A549 treated with CORT108297 at 1 μM for 4 hours (cell line): ENCODE results near the gene CDH16. TPM values are rescaled to one million over a fixed set of nuclear protein-coding genes. Genes with fewer than 3 reads are reported as not detected.

Experiments used
- total RNA-seq: library from RNA; stranded (reverse); fragments of 200-300 nt; extraction: Qiagen RNA extraction; gene quantifications from 5 replicates; pipeline ENCODE4 v1.2.3, GENCODE V29; 2022

The CDH16 gene, protein sequence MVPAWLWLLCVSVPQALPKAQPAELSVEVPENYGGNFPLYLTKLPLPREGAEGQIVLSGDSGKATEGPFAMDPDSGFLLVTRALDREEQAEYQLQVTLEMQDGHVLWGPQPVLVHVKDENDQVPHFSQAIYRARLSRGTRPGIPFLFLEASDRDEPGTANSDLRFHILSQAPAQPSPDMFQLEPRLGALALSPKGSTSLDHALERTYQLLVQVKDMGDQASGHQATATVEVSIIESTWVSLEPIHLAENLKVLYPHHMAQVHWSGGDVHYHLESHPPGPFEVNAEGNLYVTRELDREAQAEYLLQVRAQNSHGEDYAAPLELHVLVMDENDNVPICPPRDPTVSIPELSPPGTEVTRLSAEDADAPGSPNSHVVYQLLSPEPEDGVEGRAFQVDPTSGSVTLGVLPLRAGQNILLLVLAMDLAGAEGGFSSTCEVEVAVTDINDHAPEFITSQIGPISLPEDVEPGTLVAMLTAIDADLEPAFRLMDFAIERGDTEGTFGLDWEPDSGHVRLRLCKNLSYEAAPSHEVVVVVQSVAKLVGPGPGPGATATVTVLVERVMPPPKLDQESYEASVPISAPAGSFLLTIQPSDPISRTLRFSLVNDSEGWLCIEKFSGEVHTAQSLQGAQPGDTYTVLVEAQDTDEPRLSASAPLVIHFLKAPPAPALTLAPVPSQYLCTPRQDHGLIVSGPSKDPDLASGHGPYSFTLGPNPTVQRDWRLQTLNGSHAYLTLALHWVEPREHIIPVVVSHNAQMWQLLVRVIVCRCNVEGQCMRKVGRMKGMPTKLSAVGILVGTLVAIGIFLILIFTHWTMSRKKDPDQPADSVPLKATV
- total RNA-seq: 0.36 to 0.50 TPM (median 0.39 TPM) in 5 replicates

DNA sequence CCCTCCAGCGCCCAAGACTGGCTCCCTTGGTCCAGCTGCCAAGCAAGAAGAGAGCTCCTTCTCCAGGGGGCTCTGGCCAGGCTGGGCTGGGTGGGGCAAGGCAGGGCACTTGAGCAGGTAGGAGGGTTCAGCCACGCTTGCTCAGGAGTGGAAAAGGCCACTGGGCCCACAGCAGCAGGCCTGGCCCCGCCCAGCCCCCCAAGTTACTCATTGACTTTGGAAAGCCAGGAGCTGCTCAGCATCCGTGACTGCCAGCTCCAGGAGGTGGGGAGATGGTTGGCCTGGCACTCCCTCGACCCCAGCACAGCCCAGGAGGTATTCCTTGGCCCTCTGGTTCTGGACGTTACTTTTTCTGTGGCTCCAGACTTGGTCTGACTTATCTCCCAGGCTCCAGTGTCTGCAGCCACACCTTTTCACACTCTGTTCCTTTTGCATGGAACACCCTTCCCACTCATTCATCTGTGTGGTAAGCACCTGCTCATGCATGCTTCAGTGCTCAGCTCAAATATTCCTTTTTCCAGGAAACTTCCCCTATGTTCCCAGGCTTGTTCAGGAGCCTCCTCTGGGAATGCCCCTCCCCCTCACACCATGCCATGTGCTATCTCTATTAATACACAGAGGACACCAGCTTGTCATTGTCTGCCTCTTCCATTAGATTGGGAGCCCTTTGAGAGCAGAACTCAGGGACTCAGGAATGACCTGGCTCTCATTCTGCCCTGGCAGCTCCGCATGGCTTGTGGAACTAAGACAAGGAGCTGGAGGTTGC lies at the start of gene CDH16:
Gene CDH16 (minus strand): TSS at position 83 of the 766 bp plus-strand sequence. CDS start 820 bp downstream, outside the sequence.

DNA sequence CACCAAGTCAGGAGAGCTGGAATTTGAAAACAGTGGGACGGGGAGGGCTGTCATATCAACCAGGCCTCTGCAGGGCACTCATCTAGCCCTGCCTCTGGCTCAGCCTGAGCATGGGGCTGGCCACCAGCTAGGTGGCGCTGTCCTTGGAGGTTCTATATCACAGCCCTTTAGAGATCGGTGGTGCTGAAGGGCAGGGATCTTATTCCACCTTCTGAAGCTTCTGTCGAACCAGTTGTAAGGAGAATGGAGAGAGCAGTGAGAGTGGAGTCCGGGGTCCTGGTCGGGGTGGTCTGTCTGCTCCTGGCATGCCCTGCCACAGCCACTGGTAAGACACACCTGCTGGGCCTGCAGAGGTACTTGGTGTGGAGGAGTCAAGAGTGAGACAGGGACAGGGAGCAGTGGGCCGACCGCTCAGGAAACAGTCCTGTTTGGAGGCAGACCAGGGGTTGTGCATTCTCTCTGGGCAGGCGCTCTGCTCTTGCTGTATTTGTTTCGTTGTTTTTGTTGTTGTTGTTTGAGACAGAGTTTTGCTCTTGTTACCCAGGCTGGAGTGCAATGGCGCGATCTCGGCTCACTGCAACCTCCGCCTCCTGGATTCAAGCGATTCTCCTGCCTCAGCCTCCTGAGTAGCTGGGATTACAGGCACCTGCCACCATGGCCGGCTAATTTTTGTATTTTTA lies 42.5 kb upstream of the CDH16 start, which contains the start of gene CES3:
Gene CES3 (plus strand): TSS at position 202 of the 680 bp plus-strand sequence. CDS start 42 bp downstream, at position 244.

DNA sequence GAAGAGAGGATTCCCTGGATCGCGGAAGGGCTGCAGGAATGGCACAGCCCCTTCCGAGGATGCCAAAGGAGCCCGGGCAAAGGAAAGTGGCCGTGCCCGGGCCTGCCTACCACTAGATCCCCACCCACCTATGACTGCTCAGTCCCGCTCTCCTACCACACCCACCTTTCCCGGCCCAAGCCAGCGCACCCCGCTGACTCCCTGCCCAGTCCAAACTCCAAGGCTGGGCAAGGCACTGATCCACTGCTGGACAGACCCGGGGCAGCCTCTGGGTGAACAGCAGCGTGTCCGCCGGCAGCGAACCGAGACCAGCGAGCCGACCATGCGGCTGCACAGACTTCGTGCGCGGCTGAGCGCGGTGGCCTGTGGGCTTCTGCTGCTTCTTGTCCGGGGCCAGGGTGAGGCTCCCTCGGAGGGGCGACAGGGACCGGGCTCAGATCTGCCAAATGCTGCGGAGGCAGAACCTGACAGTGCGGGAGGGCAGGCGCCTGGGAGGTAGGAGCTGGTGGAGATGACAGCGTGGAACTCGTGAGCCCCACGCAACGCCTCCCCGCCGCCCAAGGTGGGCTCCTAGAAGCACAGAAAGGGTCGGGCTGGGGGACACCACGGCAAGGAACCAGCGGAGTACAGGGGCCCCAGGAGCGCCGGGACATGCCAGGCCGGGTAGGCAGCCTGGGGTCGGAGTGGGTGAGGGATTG lies 16.8 kb upstream of the CDH16 start, which contains the start of gene CES2:
Gene CES2 (plus strand): TSS at position 203 of the 698 bp plus-strand sequence. CDS start 120 bp downstream, at position 323.

DNA sequence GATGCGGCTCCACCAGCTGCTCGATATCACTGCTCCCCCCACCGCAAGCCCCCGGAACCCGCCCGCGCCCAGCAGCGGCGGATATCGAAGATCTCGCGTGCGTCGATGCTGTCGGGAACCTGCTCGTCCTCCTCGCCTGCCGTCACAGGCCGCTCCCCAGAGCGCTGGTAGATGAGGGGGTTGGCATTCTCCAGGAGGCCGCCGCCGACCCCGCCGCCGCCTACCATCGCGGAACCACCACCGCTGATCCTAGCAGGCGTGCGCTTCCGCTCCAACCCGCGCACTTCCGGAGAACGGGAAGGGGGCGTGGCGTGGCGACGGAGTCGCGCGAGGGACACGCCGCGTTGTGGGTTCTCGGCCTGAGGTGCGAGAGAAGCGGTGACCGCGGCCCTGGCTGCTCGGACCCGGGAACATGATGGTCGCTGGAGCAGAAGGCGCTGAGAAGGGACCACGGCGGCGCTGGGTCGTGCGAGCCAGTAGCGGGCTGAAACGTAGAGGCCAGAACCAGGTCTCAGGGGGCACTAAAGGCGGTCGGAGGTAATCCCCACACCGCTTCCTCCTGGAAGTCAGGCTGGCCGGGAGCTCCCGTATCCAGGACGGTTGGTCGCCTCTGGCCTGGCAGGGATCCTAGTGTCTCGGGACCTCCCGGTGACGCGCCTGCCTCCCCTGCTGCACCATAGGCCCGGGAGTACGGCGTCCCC lies 15.6 kb upstream of the CDH16 start, which contains the start of gene CIAO2B:
Gene CIAO2B (minus strand): TSS at position 265 of the 701 bp plus-strand sequence. CDS start 38 bp downstream, at position 227.

DNA sequence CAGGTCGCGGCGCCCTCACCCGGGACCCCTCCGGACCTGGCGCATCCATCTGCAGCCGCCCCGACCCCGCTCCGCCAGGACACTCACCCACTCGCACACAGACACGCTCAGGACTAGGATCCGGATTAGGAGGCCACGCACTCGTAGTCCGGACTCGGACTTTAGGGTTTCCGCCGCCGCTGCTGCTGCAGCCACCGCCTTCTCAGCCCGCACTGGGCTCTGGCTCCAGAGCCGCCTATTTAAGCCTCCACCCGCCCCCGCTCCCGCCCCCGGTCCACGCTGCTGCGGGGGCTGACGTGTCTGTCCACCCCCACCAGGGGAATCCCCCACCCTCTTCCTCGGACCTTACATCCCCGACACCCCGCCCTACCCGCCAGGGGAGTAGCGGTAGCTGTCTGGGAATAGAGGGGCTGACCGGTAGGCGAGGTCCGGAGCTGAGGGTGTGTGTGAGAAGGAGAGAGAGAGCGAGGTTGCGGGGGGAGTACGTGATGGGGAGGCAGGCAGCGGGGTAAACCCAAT lies 6.7 kb upstream of the CDH16 start, which contains the start of gene RRAD:
Gene RRAD (minus strand): TSS at position 214 of the 519 bp plus-strand sequence. CDS start 356 bp downstream, outside the sequence.

DNA sequence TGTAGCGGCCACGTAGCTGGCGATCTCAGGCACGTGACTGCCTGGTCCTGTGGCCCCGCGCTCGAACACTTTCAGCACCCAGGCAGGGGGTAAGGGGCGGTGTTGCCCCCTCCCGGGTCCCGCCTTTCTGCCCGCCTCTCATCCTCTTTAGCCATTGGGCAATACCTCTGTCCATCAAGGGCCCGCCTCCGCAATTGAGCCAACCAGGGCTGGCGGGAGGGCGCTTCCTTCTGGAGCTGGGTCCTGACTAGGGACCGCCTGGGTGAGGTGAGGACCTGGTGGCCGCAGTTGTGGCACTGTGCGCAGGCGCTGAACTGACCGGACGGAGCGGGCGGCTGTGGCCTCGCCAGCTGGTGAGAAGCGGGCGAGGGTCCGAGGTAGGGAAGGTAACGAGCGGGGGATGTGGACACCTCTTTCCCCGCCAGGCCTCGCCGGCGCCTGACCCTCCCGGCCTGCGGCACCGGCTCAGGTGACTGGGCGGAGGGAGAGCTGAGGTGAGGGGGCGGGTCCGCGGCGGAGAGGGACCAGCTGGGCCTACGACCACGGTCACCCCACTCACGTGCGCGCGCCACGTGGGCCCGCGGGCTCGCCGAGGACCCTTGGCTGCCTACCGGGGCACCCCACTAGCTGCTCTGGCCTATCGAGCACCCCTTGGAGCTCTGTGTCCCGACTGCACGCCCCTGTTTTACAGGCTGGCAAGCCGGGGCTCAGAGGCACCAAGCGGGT lies 38.2 kb downstream of the CDH16 start, which contains the start of gene PDP2:
Gene PDP2 (plus strand): TSS at position 228 of the 726 bp plus-strand sequence. CDS start 3,770 bp downstream, outside the sequence.

Other genes with a start within 250 kb of the CDH16 start
- gene CMTM4, start 222.1 kb downstream of the CDH16 start, total RNA-seq: 20.9 to 38.7 TPM (median 31.5 TPM) in 5 replicates
- 40.4 to 60.5 TPM (median 52.6 TPM) in 5 replicates for gene DYNC1LI2, start 167.3 kb downstream of the CDH16 start, total RNA-seq
- gene TERB1, start 117.3 kb downstream of the CDH16 start, total RNA-seq: 0.06 to 0.07 TPM in 2 of 5 replicates, not detected in the others
- gene NAE1, start 87.9 kb downstream of the CDH16 start, total RNA-seq: 61.5 to 68.8 TPM (median 65.1 TPM) in 5 replicates
- gene CA7, start 74.5 kb downstream of the CDH16 start, total RNA-seq: 0.05 to 0.09 TPM (median 0.06 TPM) in 3 of 5 replicates, not detected in the others
- gene PDP2, start 38.4 kb downstream of the CDH16 start, total RNA-seq: 4.3 to 6.1 TPM (median 5.8 TPM) in 5 replicates
- gene RRAD, start 6.7 kb upstream of the CDH16 start, total RNA-seq: 7.7 to 19.4 TPM (median 12.3 TPM) in 5 replicates
- gene CIAO2B, start 15.5 kb upstream of the CDH16 start, total RNA-seq: 123 to 180 TPM (median 173 TPM) in 5 replicates
- 27.6 to 32.7 TPM (median 28.9 TPM) in 5 replicates for gene CES2, start 16.6 kb upstream of the CDH16 start, total RNA-seq
- 1.8 to 2.3 TPM (median 2.1 TPM) in 5 replicates for gene CES3, start 42.4 kb upstream of the CDH16 start, total RNA-seq
- 1.6 to 2.1 TPM (median 1.9 TPM) in 5 replicates for gene CES4A, start 69.7 kb upstream of the CDH16 start, total RNA-seq
- 36.2 to 49.8 TPM (median 46.0 TPM) in 5 replicates for gene CBFB, start 110.3 kb upstream of the CDH16 start, total RNA-seq
- gene PHAF1, start 191.1 kb upstream of the CDH16 start, total RNA-seq: 23.5 to 25.5 TPM (median 24.7 TPM) in 5 replicates
- gene B3GNT9, start 232.1 kb upstream of the CDH16 start, total RNA-seq: 5.4 to 9.1 TPM (median 8.6 TPM) in 5 replicates
- gene TRADD, start 241.0 kb upstream of the CDH16 start, total RNA-seq: 14.2 to 21.6 TPM (median 21.1 TPM) in 5 replicates
- gene FBXL8, start 241.1 kb upstream of the CDH16 start, total RNA-seq: 5.7 to 11.0 TPM (median 9.2 TPM) in 5 replicates
- 8.4 to 20.3 TPM (median 16.7 TPM) in 5 replicates for gene HSF4, start 245.9 kb upstream of the CDH16 start, total RNA-seq